HG02642 (cell line): ENCODE measurements around the gene RFT1.

Experiments
- ATAC-seq: cut with Tn5 transposase; IDR thresholded peaks from one replicate; pipeline ENCODE4 v1.9.1; 2021; ENCODE audit warnings: mild to moderate bottlenecking; ENCODE audit not compliant: unreplicated experiment, poor library complexity

The RFT1 gene

GRCh38 chr3:53100818-53101466, 29.3 kb downstream of the RFT1 start:
- ATAC-seq = no peak

- ATAC-seq = no peak
Measured at GRCh38 chr3:53097887-53098286, 32.3 kb downstream of the RFT1 start.

GRCh38 chr3:53092942-53093341, 37.3 kb downstream of the RFT1 start:
- no peak for ATAC-seq

- ATAC-seq = no peak
Measured at GRCh38 chr3:53092216-53092615, 38.0 kb downstream of the RFT1 start.

- ATAC-seq = no peak
Measured at GRCh38 chr3:53091011-53091410, 39.2 kb downstream of the RFT1 start.

- ATAC-seq = no peak
Measured at GRCh38 chr3:53089511-53089910, 40.7 kb downstream of the RFT1 start.

- ATAC-seq = no peak
Measured at GRCh38 chr3:53085476-53085875, 44.8 kb downstream of the RFT1 start.

- ATAC-seq = no peak
Measured at GRCh38 chr3:53084310-53085001, 45.8 kb downstream of the RFT1 start.

- no peak for ATAC-seq
Measured at GRCh38 chr3:53083949-53084309, 46.3 kb downstream of the RFT1 start.

- no peak for ATAC-seq
Measured at GRCh38 chr3:53083521-53083920, 46.7 kb downstream of the RFT1 start.

GRCh38 chr3:53082736-53083135, 47.5 kb downstream of the RFT1 start:
- ATAC-seq = no peak

- ATAC-seq = no peak
Measured at GRCh38 chr3:53081318-53081717, 48.9 kb downstream of the RFT1 start.

GRCh38 chr3:53080612-53081205, 49.5 kb downstream of the RFT1 start:
- no peak for ATAC-seq

GRCh38 chr3:53079791-53080555, 50.3 kb downstream of the RFT1 start:
- ATAC-seq = no peak

GRCh38 chr3:53079147-53079546, 51.1 kb downstream of the RFT1 start:
- ATAC-seq = no peak

GRCh38 chr3:53078656-53079055, 51.6 kb downstream of the RFT1 start:
- ATAC-seq = no peak

GRCh38 chr3:53077476-53078220, 52.6 kb downstream of the RFT1 start:
- no peak for ATAC-seq

- ATAC-seq = no peak
Measured at GRCh38 chr3:53075743-53076140, 54.5 kb downstream of the RFT1 start.

GRCh38 chr3:53074761-53075742, 55.2 kb downstream of the RFT1 start:
- ATAC-seq = no peak
